Activated CD4-positive, alpha-beta T cell treated with anti-CD3 and anti-CD28 coated beads, Interleukin-2, amount 50 U/mL, for 4 hours (primary cell): ENCODE data around the gene AFF3.

Experiments
- DNase-seq, 2 experiments: peaks; one replicate each; pipeline ENCODE4 v3.0.0-alpha.2; 2020

The AFF3 gene

GRCh38 chr2:99922664-99923063 lies 219.7 kb downstream of the AFF3 start:
- DNase-seq, result no peak

- DNase-seq, result no peak
Measured at GRCh38 chr2:99921903-99922302, 220.5 kb downstream of the AFF3 start.

- no peak for DNase-seq
Measured at GRCh38 chr2:99918389-99918788, 224.0 kb downstream of the AFF3 start.

GRCh38 chr2:99915108-99915675 lies 227.2 kb downstream of the AFF3 start:
- DNase-seq, result no peak

GRCh38 chr2:99911736-99912135 lies 230.7 kb downstream of the AFF3 start:
- DNase-seq, result no peak

GRCh38 chr2:99910902-99911301 lies 231.5 kb downstream of the AFF3 start:
- no peak for DNase-seq

GRCh38 chr2:99905636-99906035 lies 236.8 kb downstream of the AFF3 start:
- no peak for DNase-seq

GRCh38 chr2:99905025-99905424 lies 237.4 kb downstream of the AFF3 start:
- DNase-seq, result no peak

- DNase-seq, result no peak
Measured at GRCh38 chr2:99903981-99904380, 238.4 kb downstream of the AFF3 start.

- no peak for DNase-seq
Measured at GRCh38 chr2:99900556-99900955, 241.8 kb downstream of the AFF3 start.

GRCh38 chr2:99899882-99900281 lies 242.5 kb downstream of the AFF3 start:
- DNase-seq, result no peak

- DNase-seq, result no peak
Measured at GRCh38 chr2:99899058-99899855, 243.1 kb downstream of the AFF3 start.

- no peak for DNase-seq
Measured at GRCh38 chr2:99898336-99899048, 243.9 kb downstream of the AFF3 start.

- no peak for DNase-seq
Measured at GRCh38 chr2:99891428-99891780, 251.0 kb downstream of the AFF3 start.

- no peak for DNase-seq
Measured at GRCh38 chr2:99890568-99891427, 251.6 kb downstream of the AFF3 start.

GRCh38 chr2:99888617-99889016 lies 253.8 kb downstream of the AFF3 start:
- DNase-seq, result no peak

GRCh38 chr2:99886418-99886817 lies 256.0 kb downstream of the AFF3 start:
- DNase-seq, result no peak

- no peak for DNase-seq
Measured at GRCh38 chr2:99883358-99883757, 259.0 kb downstream of the AFF3 start.

GRCh38 chr2:99881901-99882591 lies 260.3 kb downstream of the AFF3 start:
- DNase-seq, result no peak

- no peak for DNase-seq
Measured at GRCh38 chr2:99880964-99881294, 261.5 kb downstream of the AFF3 start.

- no peak for DNase-seq
Measured at GRCh38 chr2:99880148-99880963, 262.0 kb downstream of the AFF3 start.

- DNase-seq, result no peak
Measured at GRCh38 chr2:99879481-99879880, 262.9 kb downstream of the AFF3 start.
